D341Med (cell line): ENCODE data around the gene SIAH3.

Source experiments
- DNase-seq: peaks from one replicate; pipeline ENCODE4 v3.0.0; 2012; ENCODE audit warnings: low spot score

The SIAH3 gene

GRCh38 chr13:45820106-45820838, 31.3 kb downstream of the SIAH3 start:
- no peak for DNase-seq

GRCh38 chr13:45817833-45818232, 33.7 kb downstream of the SIAH3 start:
- no peak for DNase-seq

- no peak for DNase-seq
Observed at GRCh38 chr13:45816427-45816826, 35.1 kb downstream of the SIAH3 start.

GRCh38 chr13:45812695-45813372, 38.7 kb downstream of the SIAH3 start:
- no peak for DNase-seq

GRCh38 chr13:45811891-45812694, 39.5 kb downstream of the SIAH3 start:
- no peak for DNase-seq

- no peak for DNase-seq
Observed at GRCh38 chr13:45809801-45810394, 41.7 kb downstream of the SIAH3 start.

GRCh38 chr13:45808925-45809324, 42.6 kb downstream of the SIAH3 start:
- no peak for DNase-seq

- no peak for DNase-seq
Observed at GRCh38 chr13:45807520-45808099, 43.9 kb downstream of the SIAH3 start.

DNA sequence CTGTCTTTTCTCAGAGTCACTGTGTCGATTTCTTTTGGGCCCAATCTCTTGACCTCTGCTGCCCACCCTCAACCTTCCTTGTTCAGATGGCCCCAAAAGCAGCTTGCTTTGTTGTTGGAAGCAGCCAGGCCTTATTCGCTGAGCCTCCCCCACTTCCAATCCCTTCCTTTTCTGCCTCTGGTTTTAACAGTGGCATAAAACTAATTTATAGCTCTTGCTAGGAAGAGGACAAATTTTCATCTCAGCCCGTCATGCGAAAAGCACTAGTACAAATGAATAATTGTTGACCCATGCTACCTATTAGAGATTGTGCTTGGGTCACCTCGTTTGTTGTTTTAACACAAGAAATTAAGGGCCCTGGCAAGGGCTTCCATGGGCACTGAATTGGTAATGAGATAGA, 51.1 kb downstream of the SIAH3 start:
- DNase-seq = no peak

GRCh38 chr13:45799451-45799850, 52.1 kb downstream of the SIAH3 start:
- DNase-seq = peak; percentile 76

DNA sequence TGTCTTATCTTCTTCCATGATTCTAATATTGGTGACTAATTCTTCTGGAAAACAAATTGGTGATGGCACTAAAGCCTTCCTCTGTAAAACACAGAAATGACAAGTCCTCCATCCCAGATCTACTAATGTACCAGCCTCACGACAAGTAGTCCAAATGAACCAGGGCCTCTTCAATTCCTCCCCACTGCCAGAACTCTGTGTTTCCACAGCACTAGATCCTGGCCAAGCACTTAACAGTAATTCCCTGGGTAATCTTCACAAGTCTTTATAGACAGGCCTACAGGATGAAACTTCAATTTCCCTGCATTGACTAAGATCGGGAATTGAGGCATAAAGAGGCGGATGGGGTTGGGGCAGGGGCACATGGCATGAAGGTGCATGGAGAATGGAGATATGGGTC, 52.7 kb downstream of the SIAH3 start:
- DNase-seq = no peak

DNA sequence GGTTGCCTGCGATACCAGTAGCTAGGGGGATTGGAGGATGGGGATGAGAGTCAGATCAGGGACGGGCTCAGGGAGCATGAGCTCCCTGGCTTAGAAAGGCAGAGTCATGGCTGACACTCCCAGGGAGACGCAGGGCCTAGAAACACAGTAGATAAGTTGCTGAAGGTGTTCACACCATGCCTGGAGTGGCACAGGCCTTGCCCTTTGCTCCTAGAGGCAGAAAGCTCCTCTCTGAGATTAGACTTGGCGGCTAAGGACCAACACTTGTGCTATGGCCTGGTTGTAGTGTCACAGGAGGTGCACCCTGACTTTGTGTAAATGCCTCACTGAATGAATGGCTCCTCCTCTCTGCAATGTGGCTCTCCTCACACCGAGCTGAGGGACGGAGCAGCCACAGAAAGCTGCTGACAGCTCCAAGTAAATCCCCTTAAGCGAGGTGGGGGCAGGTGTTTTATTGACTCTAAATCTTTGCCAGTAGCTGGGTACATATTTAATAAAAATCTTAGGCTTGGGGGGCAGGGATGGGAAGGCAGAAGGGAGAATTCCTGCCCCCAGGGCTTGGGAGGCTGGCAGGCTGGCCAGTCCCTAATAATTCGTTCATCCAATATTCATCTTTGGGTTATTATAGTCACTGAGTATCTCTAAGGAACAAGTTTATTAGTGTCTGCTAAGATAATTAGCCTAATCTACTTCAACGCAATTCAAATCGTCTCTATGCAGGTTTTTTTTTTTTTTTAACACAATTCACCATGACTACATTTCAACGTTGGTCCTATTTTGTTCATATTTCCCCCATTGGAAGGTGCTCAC, 54.9 kb downstream of the SIAH3 start:
- DNase-seq = no peak

- no peak for DNase-seq
Observed at GRCh38 chr13:45792827-45793303, 58.7 kb downstream of the SIAH3 start.

DNA sequence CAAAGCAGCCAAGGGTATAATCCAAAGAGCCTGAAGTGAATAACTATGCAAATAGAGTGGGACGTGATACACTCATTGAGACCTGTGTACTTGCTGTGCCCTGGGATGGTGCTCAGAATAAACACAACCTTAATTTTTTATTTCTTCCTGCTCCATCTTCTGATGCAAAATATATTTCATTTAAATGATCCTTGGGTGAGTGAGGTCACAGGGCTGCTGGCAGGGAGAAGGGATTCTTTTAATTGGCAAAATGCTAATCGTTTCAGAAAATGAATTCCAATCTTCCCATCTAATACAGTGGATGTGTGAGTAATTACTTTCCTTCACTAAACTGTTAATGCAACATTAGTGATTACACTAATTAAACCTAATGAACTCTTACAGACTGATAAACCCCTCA, 63.5 kb downstream of the SIAH3 start:
- no peak for DNase-seq

- DNase-seq = no peak
Observed at GRCh38 chr13:45787346-45787745, 64.2 kb downstream of the SIAH3 start.

- DNase-seq = no peak
Observed at GRCh38 chr13:45786293-45786920, 65.1 kb downstream of the SIAH3 start.

DNA sequence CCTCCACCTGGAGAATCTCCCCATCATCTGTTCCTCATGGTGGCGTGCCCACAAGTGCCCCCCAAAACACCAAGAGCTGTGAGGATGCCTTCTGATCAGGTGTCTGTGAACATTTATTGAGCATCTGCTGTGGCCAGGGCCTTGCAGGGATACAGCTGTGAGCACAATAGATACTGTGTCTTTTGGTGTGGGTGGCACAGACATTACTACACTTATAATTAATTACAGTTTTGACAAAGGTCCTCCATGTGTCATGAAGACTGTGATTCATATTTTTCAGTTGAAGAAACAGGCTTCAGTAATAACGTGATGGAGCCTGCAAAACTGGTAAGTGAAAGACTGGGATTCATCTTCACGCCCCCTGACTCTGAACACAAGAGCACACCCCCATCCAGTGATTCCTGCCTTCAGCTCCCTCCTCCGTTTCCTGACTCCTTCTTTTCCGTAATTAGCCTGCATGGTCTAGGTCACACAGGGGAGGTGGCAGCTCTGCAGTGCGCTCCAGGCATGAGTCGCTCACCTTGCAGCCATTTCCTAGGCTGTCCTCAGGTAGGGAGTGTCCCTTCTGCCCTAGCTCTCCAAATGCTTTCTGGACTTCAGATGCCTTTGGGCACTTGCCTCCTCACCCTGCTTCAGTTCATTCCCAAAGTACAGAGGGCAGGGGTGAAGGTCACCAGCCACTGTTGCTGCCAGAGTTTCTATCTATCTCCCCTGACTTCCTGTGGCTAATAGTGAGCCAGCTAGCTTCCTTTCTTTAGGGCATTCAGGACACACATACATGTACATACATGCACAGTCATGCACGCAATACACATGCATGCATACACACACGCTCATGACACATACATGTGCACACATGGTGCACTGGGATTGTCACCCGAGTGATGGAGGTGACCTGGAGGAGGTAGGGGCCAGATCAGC, 66.5 kb downstream of the SIAH3 start:
- no peak for DNase-seq

DNA sequence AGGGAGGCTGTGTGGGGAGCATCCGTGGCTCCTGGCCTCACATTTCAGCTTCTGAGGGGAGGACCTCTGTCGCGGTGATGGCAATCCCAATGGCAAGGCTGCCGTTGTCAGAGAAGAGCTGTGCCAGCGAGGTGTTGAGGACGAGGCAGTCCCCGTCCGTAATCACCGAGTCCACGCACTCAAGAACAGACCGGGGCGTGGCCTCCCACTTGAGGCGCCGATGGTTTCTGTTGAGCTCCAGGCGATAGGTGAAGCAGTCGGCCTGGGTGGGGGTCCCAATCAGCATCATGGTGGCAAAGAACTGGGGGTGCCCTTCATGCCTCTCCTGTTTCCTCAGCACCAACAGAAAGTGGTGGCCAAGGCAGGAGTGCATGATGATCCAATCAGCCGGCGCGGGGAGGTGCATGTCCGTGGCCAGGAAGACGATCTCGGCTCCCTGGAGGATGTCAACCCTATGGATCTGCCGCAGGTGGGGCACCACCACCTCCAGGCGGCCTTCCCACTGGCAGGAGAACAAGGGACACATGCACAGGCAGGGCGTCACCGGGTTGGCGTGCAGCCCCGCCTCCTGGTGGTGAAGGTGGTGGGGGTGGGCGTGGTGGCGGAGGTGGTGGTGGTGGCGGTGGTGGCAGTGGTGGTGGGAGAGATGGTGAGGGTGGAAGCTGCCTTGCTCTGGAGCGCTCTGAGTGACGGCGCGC, 68.1 kb downstream of the SIAH3 start:
- DNase-seq = no peak
